22Rv1 (cell line): Measurements from ENCODE around the gene CA7.

Experiments
- H3K27ac ChIP-seq: fragments of 450-650 bp; 2 replicates; pipeline ENCODE4 v1.5.1; 2017
- CTCF ChIP-seq: fragments of 450-650 bp; IDR thresholded peaks from 2 replicates; pipeline ENCODE4 v1.5.1; 2017; ENCODE audit warnings: mild to moderate bottlenecking
- ZFX ChIP-seq: fragments of 450-650 bp; IDR thresholded peaks from 2 replicates; pipeline ENCODE4 v1.6.1; 2017; ENCODE audit warnings: antibody characterized with exemption, borderline replicate concordance

CA7 gene

GRCh38 chr16:66844342-66845079 lies at the start of gene CA7:
CA7 (plus strand) TSS chr16:66844414; CDS start chr16:66844488, 74 bp downstream.
- TF ChIP-seq ZFX = no peak
- TF ChIP-seq CTCF = no peak
- H3K27ac ChIP-seq = no peak within 1 kb of the TSS

GRCh38 chr16:66798161-66798560 lies 46.1 kb upstream of the CA7 start:
- H3K27ac ChIP-seq = no peak overlapping the region
- TF ChIP-seq ZFX = no peak
- TF ChIP-seq CTCF = no peak

- no peak for TF ChIP-seq ZFX
- TF ChIP-seq CTCF = no peak
- no peak overlapping the region for H3K27ac ChIP-seq
Observed at GRCh38 chr16:66800856-66801255, 43.4 kb upstream of the CA7 start.

GRCh38 chr16:66801320-66802105 lies 42.7 kb upstream of the CA7 start, which contains the start of gene TERB1:
TERB1 (minus strand) TSS chr16:66801584; CDS start chr16:66796798, 4,786 bp downstream.
- TF ChIP-seq ZFX = no peak
- TF ChIP-seq CTCF = no peak

GRCh38 chr16:66802159-66802558 lies 42.1 kb upstream of the CA7 start:
- no peak overlapping the region for H3K27ac ChIP-seq
- TF ChIP-seq ZFX (no peak), CTCF (no peak)

More at GRCh38 chr16:66801320-66802105, 42.7 kb upstream of the CA7 start, which contains the start of gene TERB1:
- no peak within 1 kb of the TSS for H3K27ac ChIP-seq

- no peak overlapping the region for H3K27ac ChIP-seq
- no peak for TF ChIP-seq ZFX
- no peak for TF ChIP-seq CTCF
Observed at GRCh38 chr16:66809765-66810164, 34.4 kb upstream of the CA7 start.

- H3K27ac ChIP-seq = no peak overlapping the region
- TF ChIP-seq CTCF = no peak
- TF ChIP-seq ZFX = no peak
Observed at GRCh38 chr16:66810391-66810790, 33.8 kb upstream of the CA7 start.
